GM12878 (cell line): Measurements from ENCODE around the gene WSCD2. TPM values are rescaled to one million over a fixed set of nuclear protein-coding genes. Genes with fewer than 3 reads are reported as not detected.
A peak's percentile ranks its signal among the peaks of the same experiment; 100 is the strongest.

Source experiments
- ATAC-seq: fragments of 200-7000 bp; cut with Tn5 transposase; 3 replicates; pipeline ENCODE4 v1.9.1; 2020; ENCODE audit warnings: mild to moderate bottlenecking, moderate library complexity
- BruUV-seq: library from RNA; stranded (reverse); fragments of 400-500 nt; replicated peaks from 2 replicates; lab custom pipeline; 2021; lab: Mats Ljungman, UMichigan
- CTCF ChIA-PET: fragments of 300-600 bp; sonication (Branson Sonifier 250); formaldehyde crosslinking; extraction: SDS; loops from one replicate; lab custom pipeline; 2021; ENCODE audit warnings: inconsistent platforms; lab: Yijun Ruan, JAX
- POLR2A ChIA-PET: fragments of 350-600 bp; formaldehyde crosslinking; extraction: SDS; loops from one replicate; lab custom pipeline; 2021; ENCODE audit warnings: inconsistent platforms; lab: Charles Lee
- RAD21 ChIA-PET: fragments of 300-600 bp; sonication (Branson Sonifier 250); formaldehyde crosslinking; loops from one replicate; lab custom pipeline; 2023; ENCODE audit warnings: antibody characterized with exemption; ENCODE audit not compliant: unreplicated experiment; lab: Charles Lee
- SMC1A ChIA-PET: fragments of 300-600 bp; sonication (Branson Sonifier 250); formaldehyde crosslinking; loops from one replicate; lab custom pipeline; 2023; ENCODE audit not compliant: unreplicated experiment, uncharacterized antibody; lab: Charles Lee
- DNase-seq: peaks from one replicate; pipeline ENCODE4 v3.0.0-alpha.2; 2011; ENCODE audit warnings: low read depth, low spot score
- FAIRE-seq: peaks from 3 replicates; lab custom pipeline; 2011; peaks lifted over from hg19 to GRCh38; lab: Jason Lieb, UNC
- H2AFZ ChIP-seq: 2 replicates; pipeline ENCODE4 v1.6.0; 2011; ENCODE audit warnings: low read depth, low read length, control low read depth; ENCODE audit not compliant: control insufficient read depth
- H3K27ac ChIP-seq: 2 replicates; pipeline ENCODE4 v1.5.1; 2011; ENCODE audit warnings: control low read depth; ENCODE audit not compliant: control insufficient read depth, insufficient read depth
- H3K27me3 ChIP-seq, 2 experiments: replicated peaks in 1 of 2; 2 replicates each; pipeline versions ENCODE4 v1.6.0 to v1.6.1; 2011; ENCODE audit warnings: low read length in 1 of 2; ENCODE audit not compliant: control insufficient read depth in 2 of 2, insufficient read depth in 2 of 2
- H3K36me3 ChIP-seq, 2 experiments: 2 replicates each; pipeline ENCODE4 v1.5.1; 2011; ENCODE audit warnings: low read length in 1 of 2; ENCODE audit not compliant: control insufficient read depth in 2 of 2, insufficient read depth in 2 of 2
- H3K4me1 ChIP-seq: 2 replicates; pipeline ENCODE4 v1.6.1; 2011; ENCODE audit warnings: mild to moderate bottlenecking, low read length, moderate library complexity, mixed read lengths; ENCODE audit not compliant: control insufficient read depth, insufficient read depth
- H3K4me2 ChIP-seq: 2 replicates; pipeline ENCODE4 v1.6.0; 2011; ENCODE audit warnings: control low read depth; ENCODE audit not compliant: control insufficient read depth, insufficient read depth
- H3K4me3 ChIP-seq: fragments of 200-600 bp; sonication (generic); 2 replicates; pipeline ENCODE4 v1.5.1; 2016
- H3K79me2 ChIP-seq: 2 replicates; pipeline ENCODE4 v1.6.0; 2011; ENCODE audit warnings: low read length; ENCODE audit not compliant: control insufficient read depth, insufficient read depth
- H3K9ac ChIP-seq: 2 replicates; pipeline ENCODE4 v1.8.0; 2011; ENCODE audit warnings: low read length, control low read depth, mixed read lengths; ENCODE audit not compliant: control insufficient read depth, insufficient read depth
- H3K9me3 ChIP-seq: replicated peaks from 3 replicates; pipeline ENCODE4 v1.5.1; 2011; ENCODE audit warnings: mild to moderate bottlenecking, low read length; ENCODE audit not compliant: control insufficient read depth, insufficient read depth
- H4K20me1 ChIP-seq: 2 replicates; pipeline ENCODE4 v1.6.0; 2011; ENCODE audit not compliant: control insufficient read depth, insufficient read depth
- CTCF ChIP-seq, 3 experiments: IDR thresholded peaks in 2 of 3; conservative IDR thresholded peaks in 1 of 3; 2 replicates each; pipeline ENCODE4 v1.5.1; 2011; ENCODE audit warnings: low read depth in 3 of 3, low read length in 3 of 3, mild to moderate bottlenecking in 3 of 3, control low read depth in 2 of 3, moderate library complexity in 2 of 3, inconsistent platforms in 1 of 3, mixed read lengths in 1 of 3; ENCODE audit not compliant: control insufficient read depth in 2 of 3, insufficient read depth in 1 of 3; ENCODE audit errors: extremely low read depth in 1 of 3
- RAD21 ChIP-seq: IDR thresholded peaks from 2 replicates; pipeline ENCODE4 v1.6.1; 2011; ENCODE audit warnings: mild to moderate bottlenecking, low read depth, low read length, moderate library complexity; ENCODE audit not compliant: insufficient read depth
- RUNX3 ChIP-seq: IDR thresholded peaks from 2 replicates; pipeline ENCODE4 v1.6.1; 2012; ENCODE audit warnings: low read length, inconsistent platforms
- SMC3 ChIP-seq: IDR thresholded peaks from 2 replicates; pipeline ENCODE4 v1.6.1; 2011; ENCODE audit warnings: low read length, improper control_type of control experiment, borderline replicate concordance
- WGBS: methylation state at CpG from one replicate; pipeline ENCODE4 v1.1.6; 2016; ENCODE audit warnings: low lambda C conversion rate; ENCODE audit not compliant: insufficient replicate concordance, insufficient coverage; ENCODE audit errors: missing lambda C conversion rate; 5-methylcytosine and 5-hydroxymethylcytosine counted together
- in situ Hi-C: fragments of 300-500 bp; cut with MboI; formaldehyde crosslinking; loops from 9 replicates; pipeline ENCODE4 v1.14.3; 2018; ENCODE audit warnings: mixed read lengths
- intact Hi-C: fragments of 100-400 bp; cut with micrococcal nuclease; formaldehyde crosslinking; loops from one replicate; pipeline ENCODE4 v1.14.2; 2022; ENCODE audit not compliant: unreplicated experiment
- polyA plus RNA-seq, 11 experiments: library from polyadenylated mRNA; depleted of rRNA in 4 of 11; unstranded in 6 of 11; stranded (reverse) in 5 of 11; fragments of >200 nt; fragmentation: Nextera tagmentation in 4 of 11; fragmentation: Illumina TruSeq in 1 of 11; extraction: Ambion mirVana in 4 of 11; extraction: Trizol in 1 of 11; gene quantifications; 1 replicate in 1 of 11; 2 replicates in 10 of 11; pipeline versions ENCODE4 v1.2.1 to v1.2.3, GENCODE V29; 2011 to 2016; ENCODE audit warnings: inconsistent platforms in 2 of 11, missing spikeins in 2 of 11, low read depth in 1 of 11
- total RNA-seq, 4 experiments: library from RNA; depleted of rRNA in 3 of 4; stranded (reverse); fragments of >200 nt in 3 of 4; fragmentation: Illumina TruSeq in 1 of 4; extraction: Trizol in 1 of 4; gene quantifications; 2 replicates each; pipeline versions ENCODE4 v1.2.1 to v1.2.3, GENCODE V29; 2013 to 2021
- TF ChIP-seq, protein P1 (sequence below): IDR thresholded peaks from 2 replicates; pipeline ENCODE4 v1.6.1; 2011; ENCODE audit warnings: borderline replicate concordance, low read depth, mild to moderate bottlenecking, moderate library complexity, low read length; ENCODE audit not compliant: insufficient read depth, poor library complexity, severe bottlenecking
- TF ChIP-seq, protein P2 (sequence below): fragments of 450-650 bp; IDR thresholded peaks from 2 replicates; pipeline ENCODE4 v1.6.1; 2018; ENCODE audit warnings: borderline replicate concordance, mild to moderate bottlenecking; ENCODE audit not compliant: partially characterized antibody

Gene WSCD2
- total and polyA plus RNA-seq, 10 of the 15 experiments (the other 5 are each of a cell fraction or from before 2014, with no cell fraction given): 0.41 TPM; not detected in 9

GRCh38 chr12:108193917-108194316, 64.8 kb downstream of the WSCD2 start:
- no peaks in the 10 kb centered on the region; a peak in 2 of 4 replicates for H3K27me3 ChIP-seq
- CTCF ChIA-PET: interaction anchor here (0.6 to 3.1 kb wide), 20 partner anchors 9 to 516 kb away, joined by 3 to 18 read pairs (median 4); no protein-coding TSS in a partner anchor
- H3K4me3 ChIP-seq: no peak overlapping the region
- H3K9me3 ChIP-seq: no peaks in the 10 kb centered on the region; the same call in 2 of the 3 replicates
- no TSS peak for BruUV-seq
- SMC1A ChIA-PET: interaction anchor here (0.8 to 2.9 kb wide), 5 partner anchors 12 to 319 kb away, joined by 3 to 12 read pairs (median 4); no protein-coding TSS in a partner anchor
- H3K4me1 ChIP-seq: no peaks in the 10 kb centered on the region
- no peak overlapping the region for H3K4me2 ChIP-seq
- H3K9ac ChIP-seq: no peak overlapping the region
- intact Hi-C loops (loop anchor here (2.0 to 10.0 kb wide), 5 partner anchors 92 to 519 kb away; no protein-coding TSS in a partner anchor), in situ Hi-C loops (no loop called here)
- no peaks in the 10 kb centered on the region for H3K36me3 ChIP-seq
- no peaks in the 10 kb centered on the region for H3K79me2 ChIP-seq
- peak; percentile 70 for ATAC-seq
- FAIRE-seq: no peak
- WGBS: 0% methylated on average over 2 of the region's 2 CpGs
- 0 out of 2 replicates have a peak, but pooled peaks cover 3% of the 10 kb centered on the region for H4K20me1 ChIP-seq
- no peak for DNase-seq
- TF ChIP-seq SMC3 (peak; percentile 69; the same call in 1 of the 2 replicates), RUNX3 (no peak), CTCF (IDR thresholded peaks at IDR 0.05 in 2 of 3, conservative IDR thresholded peaks at IDR 0.05 in 1 of 3; ENCODE audit: control insufficient read depth in 2 of 3, extremely low read depth in 1 of 3, insufficient read depth in 1 of 3, low read depth in 3 of 3, low read length in 3 of 3) (peak; percentile 66 to 72 (median 67)), RAD21 (peak; percentile 63)
- TF ChIP-seq, protein P1, sequence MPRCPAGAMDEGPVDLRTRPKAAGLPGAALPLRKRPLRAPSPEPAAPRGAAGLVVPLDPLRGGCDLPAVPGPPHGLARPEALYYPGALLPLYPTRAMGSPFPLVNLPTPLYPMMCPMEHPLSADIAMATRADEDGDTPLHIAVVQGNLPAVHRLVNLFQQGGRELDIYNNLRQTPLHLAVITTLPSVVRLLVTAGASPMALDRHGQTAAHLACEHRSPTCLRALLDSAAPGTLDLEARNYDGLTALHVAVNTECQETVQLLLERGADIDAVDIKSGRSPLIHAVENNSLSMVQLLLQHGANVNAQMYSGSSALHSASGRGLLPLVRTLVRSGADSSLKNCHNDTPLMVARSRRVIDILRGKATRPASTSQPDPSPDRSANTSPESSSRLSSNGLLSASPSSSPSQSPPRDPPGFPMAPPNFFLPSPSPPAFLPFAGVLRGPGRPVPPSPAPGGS: no peak
- TF ChIP-seq, protein P2, sequence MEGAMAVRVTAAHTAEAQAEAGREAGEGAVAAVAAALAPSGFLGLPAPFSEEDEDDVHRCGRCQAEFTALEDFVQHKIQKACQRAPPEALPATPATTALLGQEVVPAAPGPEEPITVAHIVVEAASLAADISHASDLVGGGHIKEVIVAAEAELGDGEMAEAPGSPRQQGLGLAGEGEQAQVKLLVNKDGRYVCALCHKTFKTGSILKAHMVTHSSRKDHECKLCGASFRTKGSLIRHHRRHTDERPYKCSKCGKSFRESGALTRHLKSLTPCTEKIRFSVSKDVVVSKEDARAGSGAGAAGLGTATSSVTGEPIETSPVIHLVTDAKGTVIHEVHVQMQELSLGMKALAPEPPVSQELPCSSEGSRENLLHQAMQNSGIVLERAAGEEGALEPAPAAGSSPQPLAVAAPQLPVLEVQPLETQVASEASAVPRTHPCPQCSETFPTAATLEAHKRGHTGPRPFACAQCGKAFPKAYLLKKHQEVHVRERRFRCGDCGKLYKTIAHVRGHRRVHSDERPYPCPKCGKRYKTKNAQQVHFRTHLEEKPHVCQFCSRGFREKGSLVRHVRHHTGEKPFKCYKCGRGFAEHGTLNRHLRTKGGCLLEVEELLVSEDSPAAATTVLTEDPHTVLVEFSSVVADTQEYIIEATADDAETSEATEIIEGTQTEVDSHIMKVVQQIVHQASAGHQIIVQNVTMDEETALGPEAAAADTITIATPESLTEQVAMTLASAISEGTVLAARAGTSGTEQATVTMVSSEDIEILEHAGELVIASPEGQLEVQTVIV: no peak
- H3K27ac ChIP-seq: no peak overlapping the region
- POLR2A ChIA-PET: no interaction called here
- RAD21 ChIA-PET: interaction anchor here (0.7 to 1.2 kb wide), 5 partner anchors 11 to 424 kb away, joined by 3 to 5 read pairs (median 3); no protein-coding TSS in a partner anchor
- no peak overlapping the region for H2AFZ ChIP-seq
